Measurements from ENCODE around the gene SAP30L. TPM values are rescaled to one million over a fixed set of nuclear protein-coding genes. Genes with fewer than 3 reads are reported as not detected.

Gene SAP30L
- 10 to 100 TPM; 36.7 to 69.6 (median 39.3) TPM for total RNA-seq

- no peaks in the 10 kb centered on the region for H3K9me3 ChIP-seq
- H3K36me3 ChIP-seq: peaks cover 0 to 20% (median 0%) of the 10 kb centered on the region in 3 donors
- H3K4me3 ChIP-seq: peak within 1 kb of the TSS; percentile 85 to 100 (median 96)
- H3K4me1 ChIP-seq: peaks cover 0 to 30% (median 2%) of the 10 kb centered on the region in 4 donors
- peak within 1 kb of the TSS; percentile 74 to 90 (median 84) for H3K27ac ChIP-seq
- peak; percentile 92 to 98 (median 98) for DNase-seq
- H3K27me3 ChIP-seq: no peaks in the 10 kb centered on the region
- peak; percentile 84 to 92 for TF ChIP-seq POLR2A (IDR thresholded peaks at IDR 0.05)
- no peak for TF ChIP-seq CTCF (IDR thresholded peaks at IDR 0.05)
Observed at GRCh38 chr5:154445422-154446194, at the start of gene SAP30L. SAP30L (plus strand) TSS chr5:154445997; CDS start chr5:154446605, 608 bp downstream.

- Histone ChIP-seq H3K4me3 (no peak overlapping the region), H3K27ac (no peak overlapping the region), H3K36me3 (peaks cover 0 to 10% (median 0%) of the 10 kb centered on the region in 3 donors), H3K4me1 (peaks cover 0 to 4% (median 0%) of the 10 kb centered on the region in 4 donors), H3K27me3 (no peaks in the 10 kb centered on the region), H3K9me3 (no peaks in the 10 kb centered on the region)
- TF ChIP-seq POLR2A (IDR thresholded peaks at IDR 0.05): no peak
- no peak for TF ChIP-seq CTCF (IDR thresholded peaks at IDR 0.05)
- DNase-seq: no peak
Observed at GRCh38 chr5:154396128-154396527, 49.7 kb upstream of the SAP30L start.

GRCh38 chr5:154397652-154398406 is 48.0 kb upstream of the SAP30L start:
- DNase-seq: peak in 2 of 3 donors; percentile 68 to 73

GRCh38 chr5:154400678-154401077 is 45.1 kb upstream of the SAP30L start:
- TF ChIP-seq CTCF (IDR thresholded peaks at IDR 0.05) (no peak), POLR2A (IDR thresholded peaks at IDR 0.05) (no peak)
- no peaks in the 10 kb centered on the region for H3K27me3 ChIP-seq
- H3K27ac ChIP-seq: no peak overlapping the region
- H3K9me3 ChIP-seq: no peaks in the 10 kb centered on the region
- H3K36me3 ChIP-seq: no peaks in the 10 kb centered on the region
- no peak overlapping the region for H3K4me3 ChIP-seq
- peaks cover 0 to 9% (median 7%) of the 10 kb centered on the region in 4 donors for H3K4me1 ChIP-seq
- DNase-seq: no peak

More at GRCh38 chr5:154397652-154398406, 48.0 kb upstream of the SAP30L start:
- no peaks in the 10 kb centered on the region for H3K36me3 ChIP-seq
- TF ChIP-seq CTCF (IDR thresholded peaks at IDR 0.05) (no peak), POLR2A (IDR thresholded peaks at IDR 0.05) (no peak)
- peaks cover 0 to 4% (median 0%) of the 10 kb centered on the region in 4 donors for H3K4me1 ChIP-seq
- H3K27me3 ChIP-seq: no peaks in the 10 kb centered on the region
- H3K9me3 ChIP-seq: no peaks in the 10 kb centered on the region
- no peak overlapping the region for H3K4me3 ChIP-seq
- H3K27ac ChIP-seq: no peak overlapping the region

GRCh38 chr5:154401355-154401754 is 44.4 kb upstream of the SAP30L start:
- Histone ChIP-seq H3K36me3 (no peaks in the 10 kb centered on the region), H3K4me1 (peaks cover 0 to 11% (median 7%) of the 10 kb centered on the region in 4 donors), H3K27ac (no peak overlapping the region), H3K27me3 (no peaks in the 10 kb centered on the region), H3K9me3 (no peaks in the 10 kb centered on the region), H3K4me3 (no peak overlapping the region)
- TF ChIP-seq POLR2A (IDR thresholded peaks at IDR 0.05): no peak
- TF ChIP-seq CTCF (IDR thresholded peaks at IDR 0.05): no peak
- no peak for DNase-seq

All from Peyer's patch (tissue), 4 donors.